Loucy (cell line): ENCODE results near the gene SSH3.

ENCODE experiments used
- H2AFZ ChIP-seq: fragments of 200-600 bp; sonication (generic); 2 replicates; pipeline ENCODE4 v1.6.0; 2016; ENCODE audit warnings: antibody characterized with exemption, mild to moderate bottlenecking, low read length, moderate library complexity
- H3F3A ChIP-seq: fragments of 200-600 bp; 2 replicates; pipeline ENCODE4 v1.6.0; 2016; ENCODE audit warnings: antibody characterized with exemption, low read depth, mild to moderate bottlenecking
- H3K27me3 ChIP-seq: fragments of 200-600 bp; sonication (generic); 2 replicates; pipeline ENCODE4 v1.6.1; 2014; ENCODE audit warnings: low read length, mild to moderate bottlenecking; ENCODE audit not compliant: insufficient read depth, poor library complexity, severe bottlenecking
- H3K36me3 ChIP-seq: fragments of 200-600 bp; sonication (generic); 2 replicates; pipeline ENCODE4 v1.6.1; 2016; ENCODE audit warnings: low read length; ENCODE audit not compliant: insufficient read depth
- H3K4me1 ChIP-seq: fragments of 200-600 bp; sonication (generic); 2 replicates; pipeline ENCODE4 v1.5.1; 2014; ENCODE audit warnings: low read length, mild to moderate bottlenecking; ENCODE audit not compliant: insufficient read depth, poor library complexity, severe bottlenecking
- H3K4me2 ChIP-seq: fragments of 200-600 bp; sonication (generic); 2 replicates; pipeline ENCODE4 v1.6.0; 2014; ENCODE audit warnings: antibody characterized with exemption, low read length, low read depth, mild to moderate bottlenecking; ENCODE audit not compliant: poor library complexity, severe bottlenecking
- H3K4me3 ChIP-seq: fragments of 200-600 bp; sonication (generic); 2 replicates; pipeline ENCODE4 v1.5.1; 2014; ENCODE audit warnings: low read length, mild to moderate bottlenecking, mixed read lengths; ENCODE audit not compliant: poor library complexity, severe bottlenecking
- H3K79me2 ChIP-seq: fragments of 200-600 bp; sonication (generic); 2 replicates; pipeline ENCODE4 v1.6.1; 2014; ENCODE audit warnings: low read length; ENCODE audit not compliant: insufficient read depth
- H3K9ac ChIP-seq: fragments of 200-600 bp; sonication (generic); 2 replicates; pipeline ENCODE4 v1.6.0; 2014; ENCODE audit warnings: mild to moderate bottlenecking, low read depth, low read length, moderate library complexity; ENCODE audit not compliant: poor library complexity, severe bottlenecking
- H3K9me2 ChIP-seq: fragments of 200-600 bp; sonication (generic); replicated peaks from 2 replicates; pipeline ENCODE4 v1.6.1; 2016; ENCODE audit warnings: low read depth, low read length, mixed read lengths
- H3K9me3 ChIP-seq: fragments of 200-600 bp; sonication (generic); 2 replicates; pipeline ENCODE4 v1.6.1; 2014; ENCODE audit warnings: mild to moderate bottlenecking, antibody characterized with exemption, low read length, low read depth; ENCODE audit not compliant: insufficient read depth
- H4K20me1 ChIP-seq: fragments of 200-600 bp; sonication (generic); 2 replicates; pipeline ENCODE4 v1.6.0; 2014; ENCODE audit warnings: antibody characterized with exemption, low read length, mild to moderate bottlenecking; ENCODE audit not compliant: insufficient read depth, poor library complexity, severe bottlenecking
- EZH2phosphoT487 ChIP-seq: fragments of 200-600 bp; IDR thresholded peaks from 2 replicates; pipeline ENCODE4 v1.6.1; 2018; ENCODE audit warnings: antibody characterized with exemption, mild to moderate bottlenecking, moderate library complexity, borderline replicate concordance
- TF ChIP-seq, protein P1 (sequence below): fragments of 200-600 bp; sonication (generic); conservative IDR thresholded peaks from 2 replicates; pipeline ENCODE4 v1.5.1; 2014; ENCODE audit warnings: mild to moderate bottlenecking, antibody characterized with exemption, low read length

Gene SSH3

DNA sequence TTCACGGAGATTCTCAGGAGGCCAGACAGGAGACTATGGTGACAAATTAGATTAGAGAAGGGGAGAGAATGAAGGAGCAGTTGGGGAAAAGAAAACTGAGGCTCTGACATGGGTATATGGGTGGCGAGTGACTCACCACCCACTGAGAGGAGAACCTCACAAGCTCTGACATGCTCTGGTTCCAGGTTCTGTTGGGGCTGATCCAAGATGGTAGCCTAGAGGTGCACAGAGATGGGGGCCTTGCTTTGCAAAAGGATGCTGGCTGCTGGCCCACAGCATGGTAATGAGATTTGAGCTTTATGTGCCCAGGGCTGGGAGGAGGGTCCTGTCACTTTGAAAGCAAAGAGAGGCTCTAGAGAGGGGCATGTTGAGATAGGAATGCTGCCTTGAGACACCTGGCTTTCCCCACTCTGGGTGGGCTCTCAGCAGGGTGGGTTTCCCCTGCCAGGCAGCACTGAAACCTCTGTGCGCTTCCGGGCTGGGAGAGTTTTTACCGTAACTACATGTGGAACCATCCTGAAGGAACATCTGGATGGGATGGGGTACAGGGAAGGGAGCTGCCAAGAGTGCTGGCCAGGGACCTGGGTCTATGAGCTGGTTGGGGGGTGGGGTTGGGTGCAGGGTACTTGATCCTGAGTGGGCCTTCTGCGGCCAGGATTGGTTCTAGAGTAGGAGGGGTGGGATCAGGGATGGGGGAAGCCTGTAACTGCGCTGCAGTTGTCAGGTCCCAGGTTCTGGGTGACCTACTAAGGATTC is 38.3 kb upstream of the SSH3 start:
- peaks cover 4% of the 10 kb centered on the region; the same call in 1 of the 2 replicates for H3F3A ChIP-seq
- H3K9ac ChIP-seq = no peak overlapping the region
- no peaks in the 10 kb centered on the region for H3K27me3 ChIP-seq
- peaks cover 28% of the 10 kb centered on the region for H4K20me1 ChIP-seq
- no peaks in the 10 kb centered on the region for H3K36me3 ChIP-seq
- H3K9me3 ChIP-seq = no peaks in the 10 kb centered on the region
- H3K9me2 ChIP-seq = no peaks in the 10 kb centered on the region
- no peak overlapping the region for H3K4me2 ChIP-seq
- H3K79me2 ChIP-seq = peaks cover 36% of the 10 kb centered on the region
- no peak overlapping the region for H2AFZ ChIP-seq
- TF ChIP-seq, protein P1, sequence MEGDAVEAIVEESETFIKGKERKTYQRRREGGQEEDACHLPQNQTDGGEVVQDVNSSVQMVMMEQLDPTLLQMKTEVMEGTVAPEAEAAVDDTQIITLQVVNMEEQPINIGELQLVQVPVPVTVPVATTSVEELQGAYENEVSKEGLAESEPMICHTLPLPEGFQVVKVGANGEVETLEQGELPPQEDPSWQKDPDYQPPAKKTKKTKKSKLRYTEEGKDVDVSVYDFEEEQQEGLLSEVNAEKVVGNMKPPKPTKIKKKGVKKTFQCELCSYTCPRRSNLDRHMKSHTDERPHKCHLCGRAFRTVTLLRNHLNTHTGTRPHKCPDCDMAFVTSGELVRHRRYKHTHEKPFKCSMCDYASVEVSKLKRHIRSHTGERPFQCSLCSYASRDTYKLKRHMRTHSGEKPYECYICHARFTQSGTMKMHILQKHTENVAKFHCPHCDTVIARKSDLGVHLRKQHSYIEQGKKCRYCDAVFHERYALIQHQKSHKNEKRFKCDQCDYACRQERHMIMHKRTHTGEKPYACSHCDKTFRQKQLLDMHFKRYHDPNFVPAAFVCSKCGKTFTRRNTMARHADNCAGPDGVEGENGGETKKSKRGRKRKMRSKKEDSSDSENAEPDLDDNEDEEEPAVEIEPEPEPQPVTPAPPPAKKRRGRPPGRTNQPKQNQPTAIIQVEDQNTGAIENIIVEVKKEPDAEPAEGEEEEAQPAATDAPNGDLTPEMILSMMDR = no peak
- no peak for TF ChIP-seq EZH2phosphoT487
- no peak overlapping the region for H3K4me3 ChIP-seq
- peaks cover 37% of the 10 kb centered on the region for H3K4me1 ChIP-seq

DNA sequence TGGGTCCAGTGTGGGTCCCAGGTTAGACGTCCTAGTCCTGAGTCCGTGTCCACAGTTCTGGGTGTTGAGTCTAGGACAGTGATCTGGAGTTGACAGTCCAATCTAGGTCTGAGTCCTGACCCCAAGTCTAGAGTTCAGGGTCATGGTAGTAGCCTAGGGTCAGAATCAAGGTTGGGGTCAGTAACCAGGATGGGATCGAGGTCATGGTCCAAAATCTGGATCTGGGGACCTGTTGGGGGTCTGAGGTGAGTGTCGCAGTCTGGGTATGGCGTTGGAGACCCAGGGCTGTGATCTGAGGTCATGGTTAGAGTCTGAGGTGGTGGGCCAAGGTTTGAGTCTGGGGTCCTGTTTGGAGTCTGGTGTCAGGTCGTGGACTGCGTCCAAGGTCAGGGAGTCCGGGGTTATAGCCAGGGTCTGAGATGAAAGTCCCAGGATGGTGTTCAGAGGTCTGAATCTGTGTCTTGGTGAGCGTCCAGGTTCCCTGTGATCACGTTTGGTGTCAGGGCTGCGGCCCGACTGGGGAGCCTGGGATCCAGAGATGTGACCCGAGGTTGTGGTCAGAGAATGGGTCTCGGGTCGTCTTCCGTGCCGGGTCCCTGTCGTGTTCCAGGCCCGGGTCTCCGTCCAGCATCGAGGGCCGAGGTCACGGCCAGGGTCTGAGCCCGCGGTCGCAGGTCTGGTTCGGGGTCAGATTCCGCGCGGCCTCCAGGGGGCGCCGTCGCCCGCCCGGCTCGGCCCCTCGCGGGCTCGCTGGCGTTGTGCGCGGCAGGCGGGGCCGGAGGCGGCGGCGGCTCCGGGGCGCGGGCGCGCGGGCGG is 37.5 kb upstream of the SSH3 start:
- Histone ChIP-seq H3K9me2 (no peaks in the 10 kb centered on the region), H3K4me1 (peaks cover 37% of the 10 kb centered on the region), H4K20me1 (peaks cover 33% of the 10 kb centered on the region), H3K9me3 (no peaks in the 10 kb centered on the region), H3K9ac (peak overlapping the region; percentile 19), H3K27me3 (no peaks in the 10 kb centered on the region), H3K79me2 (peaks cover 44% of the 10 kb centered on the region), H3K4me2 (peak overlapping the region; percentile 56), H3K36me3 (no peaks in the 10 kb centered on the region), H3K4me3 (peak overlapping the region; percentile 37), H2AFZ (peak overlapping the region; percentile 20; the same call in 1 of the 2 replicates), H3F3A (peaks cover 8% of the 10 kb centered on the region; the same call in 1 of the 2 replicates)
- no peak for TF ChIP-seq EZH2phosphoT487
- TF ChIP-seq, protein P1 = peak; percentile 51

DNA sequence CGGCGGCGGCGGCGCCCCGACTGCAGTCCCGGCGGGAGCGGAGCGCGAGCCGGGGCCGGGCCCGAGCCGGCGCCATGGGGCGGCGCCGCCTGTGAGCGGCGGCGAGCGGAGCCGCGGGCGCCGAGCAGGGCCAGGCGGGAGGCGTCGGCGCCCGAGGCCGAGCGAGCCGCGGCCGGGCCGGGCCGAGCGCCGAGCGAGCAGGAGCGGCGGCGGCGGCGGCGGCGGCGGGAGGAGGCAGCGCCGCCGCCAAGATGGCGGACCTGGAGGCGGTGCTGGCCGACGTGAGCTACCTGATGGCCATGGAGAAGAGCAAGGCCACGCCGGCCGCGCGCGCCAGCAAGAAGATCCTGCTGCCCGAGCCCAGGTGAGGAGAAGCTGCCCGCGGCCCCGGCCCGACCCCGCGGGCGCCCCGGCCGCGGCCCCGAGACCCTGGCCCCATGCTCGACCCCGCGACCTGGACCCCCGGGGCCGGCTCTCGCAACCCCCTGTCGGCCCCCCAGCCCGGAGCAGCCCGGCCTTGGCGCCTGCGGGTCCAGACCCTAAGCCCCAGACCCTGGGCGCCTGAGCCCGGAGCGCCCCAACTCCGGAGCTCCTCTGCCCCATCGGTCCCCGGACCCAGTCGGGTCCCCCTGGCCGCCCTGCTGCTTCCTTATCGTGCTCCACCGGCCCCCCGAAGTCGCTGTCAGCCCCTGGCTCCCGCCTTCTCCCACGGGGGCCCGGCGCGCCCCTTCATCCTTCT is 36.7 kb upstream of the SSH3 start, which contains the start of gene GRK2:
GRK2 (plus strand) TSS at position 25 of the 739 bp plus-strand sequence; CDS start at position 252, 227 bp downstream.
- Histone ChIP-seq H3K4me1 (peaks cover 43% of the 10 kb centered on the region), H3K4me2 (peak within 1 kb of the TSS; percentile 97), H4K20me1 (peaks cover 38% of the 10 kb centered on the region), H3K4me3 (peak within 1 kb of the TSS; percentile 90), H3K9me2 (no peaks in the 10 kb centered on the region), H3F3A (peaks cover 13% of the 10 kb centered on the region), H2AFZ (peak within 1 kb of the TSS; percentile 20; the same call in 1 of the 2 replicates), H3K27me3 (no peaks in the 10 kb centered on the region), H3K9me3 (no peaks in the 10 kb centered on the region), H3K36me3 (no peaks in the 10 kb centered on the region), H3K9ac (peak within 1 kb of the TSS; percentile 94), H3K79me2 (peaks cover 51% of the 10 kb centered on the region)
- TF ChIP-seq EZH2phosphoT487 = no peak
- TF ChIP-seq, protein P1 = no peak
